Hepatocyte (in vitro differentiated cells): ENCODE results near the gene TANGO6.
"Not testable (repeated sequence)": the region's sequence is repeated elsewhere in the genome, so short reads cannot be mapped to it uniquely, and the experiment has no call there.

Source experiments
- CTCF ChIP-seq: fragments of 200-600 bp; sonication (generic); IDR thresholded peaks from 2 replicates; pipeline ENCODE4 v1.5.1; 2016; ENCODE audit warnings: antibody characterized with exemption, mild to moderate bottlenecking; ENCODE audit not compliant: poor library complexity
- EZH2 ChIP-seq: fragments of 200-600 bp; sonication (generic); IDR thresholded peaks from 2 replicates; pipeline ENCODE4 v1.6.1; 2016; ENCODE audit warnings: antibody characterized with exemption, mild to moderate bottlenecking, borderline replicate concordance

GRCh38 chr16:69126801-69127200 lies 283.5 kb downstream of the TANGO6 start:
- TF ChIP-seq CTCF, EZH2: not testable (repeated sequence)
